HAP-1 (cell line): ENCODE measurements around the gene VGLL2.
"Not testable (repeated sequence)": the region's sequence is repeated elsewhere in the genome, so short reads cannot be mapped to it uniquely, and the experiment has no call there.

ENCODE experiments used
- DNase-seq, 2 experiments: peaks; one replicate each; pipeline ENCODE4 v3.0.0-alpha.2; 2016 to 2020; ENCODE audit warnings: low spot score in 2 of 2
- H3K27me3 ChIP-seq: fragments of 250-450 bp; sonication (Bioruptor Pico); 2 replicates; pipeline ENCODE4 v1.5.1; 2020; ENCODE audit warnings: low read depth, mild to moderate bottlenecking, moderate library complexity
- H3K36me3 ChIP-seq: fragments of 250-450 bp; sonication (Bioruptor Pico); replicated peaks from 2 replicates; pipeline ENCODE4 v1.5.1; 2020; ENCODE audit warnings: mild to moderate bottlenecking
- H3K4me1 ChIP-seq: fragments of 250-450 bp; sonication (Bioruptor Pico); 2 replicates; pipeline ENCODE4 v1.5.1; 2020; ENCODE audit warnings: mild to moderate bottlenecking
- H3K4me3 ChIP-seq: fragments of 250-450 bp; sonication (Bioruptor Pico); 2 replicates; pipeline ENCODE4 v1.5.1; 2020; ENCODE audit warnings: mild to moderate bottlenecking, moderate library complexity
- H3K9me3 ChIP-seq: fragments of 250-450 bp; sonication (Bioruptor Pico); 2 replicates; pipeline ENCODE4 v1.5.1; 2020; ENCODE audit warnings: mild to moderate bottlenecking, moderate library complexity
- in situ Hi-C: fragments of 300-500 bp; cut with MboI; formaldehyde crosslinking; loops from 3 replicates; pipeline ENCODE4 v1.14.3; 2020; ENCODE audit warnings: low sequenced_read_pairs, inconsistent platforms, mixed read lengths

VGLL2 gene

GRCh38 chr6:117265410-117266256 lies at the start of gene VGLL2:
VGLL2 (plus strand) TSS chr6:117265558; CDS start chr6:117265764, 206 bp downstream.
- Histone ChIP-seq H3K4me3 (peak within 1 kb of the TSS; percentile 21), H3K9me3 (no peaks in the 10 kb centered on the region), H3K27me3 (peaks cover 89% of the 10 kb centered on the region), H3K36me3 (no peaks in the 10 kb centered on the region), H3K4me1 (no peaks in the 10 kb centered on the region)
- DNase-seq, result peak; percentile 10 to 65
- in situ Hi-C loops, result no loop called here

- DNase-seq, result no peak
Measured at GRCh38 chr6:117222861-117223260, 42.5 kb upstream of the VGLL2 start.

GRCh38 chr6:117226778-117227177 lies 38.6 kb upstream of the VGLL2 start:
- Histone ChIP-seq H3K4me1 (no peaks in the 10 kb centered on the region), H3K36me3 (no peaks in the 10 kb centered on the region), H3K4me3 (no peak overlapping the region), H3K9me3 (no peaks in the 10 kb centered on the region), H3K27me3 (no peaks in the 10 kb centered on the region)
- no peak for DNase-seq
- in situ Hi-C loops, result no loop called here

More at GRCh38 chr6:117222861-117223260, 42.5 kb upstream of the VGLL2 start:
- Histone ChIP-seq H3K36me3 (no peaks in the 10 kb centered on the region), H3K27me3 (no peaks in the 10 kb centered on the region), H3K9me3 (no peaks in the 10 kb centered on the region), H3K4me3 (no peak overlapping the region), H3K4me1 (no peaks in the 10 kb centered on the region)
- in situ Hi-C loops, result no loop called here

- no peaks in the 10 kb centered on the region for H3K27me3 ChIP-seq
- in situ Hi-C loops, result no loop called here
- no peak overlapping the region for H3K4me3 ChIP-seq
- H3K9me3 ChIP-seq, result no peaks in the 10 kb centered on the region
- no peaks in the 10 kb centered on the region for H3K4me1 ChIP-seq
- DNase-seq, result no peak
- H3K36me3 ChIP-seq, result no peaks in the 10 kb centered on the region
Measured at GRCh38 chr6:117227245-117227962, 38.0 kb upstream of the VGLL2 start.

- H3K4me1 ChIP-seq, result no peaks in the 10 kb centered on the region
- H3K9me3 ChIP-seq, result no peaks in the 10 kb centered on the region
- no peaks in the 10 kb centered on the region for H3K36me3 ChIP-seq
- H3K27me3 ChIP-seq, result no peaks in the 10 kb centered on the region
- DNase-seq, result no peak
- H3K4me3 ChIP-seq, result no peak overlapping the region
- in situ Hi-C loops, result no loop called here
Measured at GRCh38 chr6:117228202-117228601, 37.2 kb upstream of the VGLL2 start.

- Histone ChIP-seq H3K9me3 (no peaks in the 10 kb centered on the region), H3K36me3 (no peaks in the 10 kb centered on the region), H3K27me3 (no peaks in the 10 kb centered on the region), H3K4me1 (no peaks in the 10 kb centered on the region), H3K4me3 (no peak overlapping the region)
- no peak for DNase-seq
- in situ Hi-C loops, result no loop called here
Measured at GRCh38 chr6:117229870-117230269, 35.5 kb upstream of the VGLL2 start.

GRCh38 chr6:117231466-117231865 lies 33.9 kb upstream of the VGLL2 start:
- H3K4me3 ChIP-seq, result no peak overlapping the region
- no peaks in the 10 kb centered on the region for H3K4me1 ChIP-seq
- H3K9me3 ChIP-seq, result no peaks in the 10 kb centered on the region
- no peaks in the 10 kb centered on the region for H3K27me3 ChIP-seq
- in situ Hi-C loops, result no loop called here
- no peaks in the 10 kb centered on the region for H3K36me3 ChIP-seq
- no peak for DNase-seq

- Histone ChIP-seq H3K36me3 (no peaks in the 10 kb centered on the region), H3K4me3 (no peak overlapping the region), H3K4me1 (no peaks in the 10 kb centered on the region), H3K27me3 (no peaks in the 10 kb centered on the region), H3K9me3 (no peaks in the 10 kb centered on the region)
- in situ Hi-C loops, result no loop called here
- no peak for DNase-seq
Measured at GRCh38 chr6:117232196-117232595, 33.2 kb upstream of the VGLL2 start.

GRCh38 chr6:117233145-117233544 lies 32.2 kb upstream of the VGLL2 start:
- no peaks in the 10 kb centered on the region for H3K36me3 ChIP-seq
- no peaks in the 10 kb centered on the region for H3K9me3 ChIP-seq
- H3K4me3 ChIP-seq, result no peak overlapping the region
- no peaks in the 10 kb centered on the region for H3K4me1 ChIP-seq
- H3K27me3 ChIP-seq, result no peaks in the 10 kb centered on the region
- in situ Hi-C loops, result no loop called here
- no peak for DNase-seq

GRCh38 chr6:117237561-117237960 lies 27.8 kb upstream of the VGLL2 start:
- no peak overlapping the region for H3K4me3 ChIP-seq
- no peaks in the 10 kb centered on the region for H3K27me3 ChIP-seq
- H3K9me3 ChIP-seq, result 0 out of 2 replicates have a peak, but pooled peaks cover 3% of the 10 kb centered on the region
- no peaks in the 10 kb centered on the region for H3K36me3 ChIP-seq
- H3K4me1 ChIP-seq, result no peaks in the 10 kb centered on the region
- DNase-seq, result no peak
- in situ Hi-C loops, result no loop called here

GRCh38 chr6:117244571-117244970 lies 20.8 kb upstream of the VGLL2 start:
- DNase-seq, H3K27me3 ChIP-seq, in situ Hi-C loops, H3K9me3 ChIP-seq, H3K36me3 ChIP-seq, H3K4me3 ChIP-seq, H3K4me1 ChIP-seq: not testable (repeated sequence)

- H3K36me3 ChIP-seq, H3K4me1 ChIP-seq, H3K27me3 ChIP-seq, H3K9me3 ChIP-seq, H3K4me3 ChIP-seq, DNase-seq, in situ Hi-C loops: not testable (repeated sequence)
Measured at GRCh38 chr6:117244979-117245378, 20.4 kb upstream of the VGLL2 start.

- Histone ChIP-seq H3K4me3 (no peak overlapping the region), H3K9me3 (no peaks in the 10 kb centered on the region), H3K36me3 (no peaks in the 10 kb centered on the region), H3K27me3 (peaks cover 2% of the 10 kb centered on the region), H3K4me1 (no peaks in the 10 kb centered on the region)
- in situ Hi-C loops, result no loop called here
- DNase-seq, result no peak
Measured at GRCh38 chr6:117253785-117254184, 11.6 kb upstream of the VGLL2 start.

GRCh38 chr6:117262799-117263198 lies 2.6 kb upstream of the VGLL2 start:
- H3K36me3 ChIP-seq, result no peaks in the 10 kb centered on the region
- no peak for DNase-seq
- H3K9me3 ChIP-seq, result no peaks in the 10 kb centered on the region
- H3K27me3 ChIP-seq, result peaks cover 70% of the 10 kb centered on the region
- H3K4me3 ChIP-seq, result no peak overlapping the region
- in situ Hi-C loops, result no loop called here
- no peaks in the 10 kb centered on the region for H3K4me1 ChIP-seq
